Stimulated activated CD8-positive, alpha-beta memory T cell treated with anti-CD3 and anti-CD28 coated beads, Interleukin-12 subunit alpha, Interleukin-12 subunit beta, amount 100 ng/mL, for 24 hours (primary cell): ENCODE data around the gene NHLH1.

ENCODE experiments used
- DNase-seq: peaks from one replicate; pipeline ENCODE4 v3.0.0-alpha.2; 2020; ENCODE audit errors: extremely low read depth

NHLH1 gene

GRCh38 chr1:160358073-160358472 is 8.8 kb upstream of the NHLH1 start:
- no peak for DNase-seq

DNA sequence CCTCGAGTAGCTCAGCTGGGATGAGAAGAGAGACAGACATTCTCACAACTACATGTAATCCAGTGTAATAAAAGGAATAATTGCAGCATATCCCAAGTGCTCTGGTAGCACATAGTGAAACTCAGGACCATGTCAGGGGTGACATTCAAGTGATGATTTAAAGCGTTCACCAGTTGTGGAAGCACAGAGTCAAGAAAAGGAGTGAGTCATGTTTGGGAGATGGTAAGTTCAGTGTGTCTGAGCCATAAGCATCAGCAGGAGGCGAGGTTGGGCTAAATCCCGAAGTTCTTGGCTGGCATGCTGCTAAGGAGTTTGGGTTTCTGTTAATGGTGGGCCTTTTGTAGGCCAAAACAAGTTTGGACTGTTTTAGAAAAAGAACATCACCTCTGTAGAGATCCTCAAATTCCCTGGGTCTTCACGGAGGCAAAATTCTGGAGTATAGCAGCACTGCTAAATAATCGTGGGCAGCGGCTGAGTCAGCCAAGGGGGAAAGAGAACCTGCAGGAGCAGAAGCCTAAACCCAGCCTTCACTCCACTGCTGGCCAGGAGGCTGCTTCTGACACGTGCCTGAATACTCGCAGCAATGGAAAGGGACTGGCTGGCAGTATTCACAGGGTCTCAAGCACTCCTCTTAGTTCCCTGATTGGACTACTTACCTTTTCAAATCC is 7.2 kb upstream of the NHLH1 start:
- no peak for DNase-seq

GRCh38 chr1:160360227-160360695 is 6.6 kb upstream of the NHLH1 start:
- DNase-seq, result no peak

DNA sequence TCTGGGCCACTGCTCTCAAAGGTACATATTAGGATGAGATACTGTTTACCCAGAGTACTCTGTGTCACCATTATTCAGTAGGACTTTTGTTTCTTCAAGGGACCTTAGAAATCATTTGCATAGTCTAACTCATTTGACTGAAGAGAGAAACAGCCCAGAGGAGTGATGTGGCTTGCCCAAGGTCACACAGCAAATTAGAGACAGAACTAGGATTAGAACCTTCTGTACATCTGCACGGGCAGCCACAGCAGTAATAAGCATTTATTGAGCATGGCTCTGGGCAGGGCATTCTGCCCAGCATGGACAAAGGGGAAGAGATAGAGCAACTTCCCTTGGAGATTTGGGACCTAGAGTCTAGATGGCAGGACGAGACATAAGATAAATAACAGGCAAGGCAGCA is 5.7 kb upstream of the NHLH1 start:
- DNase-seq, result no peak

GRCh38 chr1:160361814-160362167 is 5.1 kb upstream of the NHLH1 start:
- no peak for DNase-seq

GRCh38 chr1:160362168-160362957 is 4.5 kb upstream of the NHLH1 start:
- DNase-seq, result no peak

- DNase-seq, result no peak
These were observed 3.9 kb upstream of the NHLH1 start for GRCh38 chr1:160363010-160363409.

- DNase-seq, result no peak
These were observed 2.7 kb upstream of the NHLH1 start for GRCh38 chr1:160363951-160364735.

DNA sequence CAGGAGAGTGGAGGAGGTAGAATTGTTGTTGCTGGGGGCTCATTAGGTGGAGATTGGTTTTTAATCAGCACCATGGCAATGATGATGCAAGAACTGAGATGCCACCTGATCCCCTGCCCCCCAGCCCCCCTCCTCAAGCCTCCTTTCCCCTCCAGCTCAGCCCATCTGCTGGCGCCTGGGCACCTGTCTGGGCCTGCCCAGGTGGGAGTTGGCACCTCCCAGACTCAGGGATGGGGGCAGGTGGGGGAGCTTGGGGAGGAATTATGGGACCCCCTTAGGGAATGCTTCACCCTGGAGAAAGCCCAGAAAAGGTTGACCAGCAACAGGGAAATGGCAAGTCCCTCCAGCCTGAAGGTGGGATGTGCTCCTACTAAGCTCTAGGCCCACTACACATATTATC is 1.5 kb upstream of the NHLH1 start:
- DNase-seq, result no peak

GRCh38 chr1:160367516-160367900 is 637 bp downstream of the NHLH1 start:
- no peak for DNase-seq

DNA sequence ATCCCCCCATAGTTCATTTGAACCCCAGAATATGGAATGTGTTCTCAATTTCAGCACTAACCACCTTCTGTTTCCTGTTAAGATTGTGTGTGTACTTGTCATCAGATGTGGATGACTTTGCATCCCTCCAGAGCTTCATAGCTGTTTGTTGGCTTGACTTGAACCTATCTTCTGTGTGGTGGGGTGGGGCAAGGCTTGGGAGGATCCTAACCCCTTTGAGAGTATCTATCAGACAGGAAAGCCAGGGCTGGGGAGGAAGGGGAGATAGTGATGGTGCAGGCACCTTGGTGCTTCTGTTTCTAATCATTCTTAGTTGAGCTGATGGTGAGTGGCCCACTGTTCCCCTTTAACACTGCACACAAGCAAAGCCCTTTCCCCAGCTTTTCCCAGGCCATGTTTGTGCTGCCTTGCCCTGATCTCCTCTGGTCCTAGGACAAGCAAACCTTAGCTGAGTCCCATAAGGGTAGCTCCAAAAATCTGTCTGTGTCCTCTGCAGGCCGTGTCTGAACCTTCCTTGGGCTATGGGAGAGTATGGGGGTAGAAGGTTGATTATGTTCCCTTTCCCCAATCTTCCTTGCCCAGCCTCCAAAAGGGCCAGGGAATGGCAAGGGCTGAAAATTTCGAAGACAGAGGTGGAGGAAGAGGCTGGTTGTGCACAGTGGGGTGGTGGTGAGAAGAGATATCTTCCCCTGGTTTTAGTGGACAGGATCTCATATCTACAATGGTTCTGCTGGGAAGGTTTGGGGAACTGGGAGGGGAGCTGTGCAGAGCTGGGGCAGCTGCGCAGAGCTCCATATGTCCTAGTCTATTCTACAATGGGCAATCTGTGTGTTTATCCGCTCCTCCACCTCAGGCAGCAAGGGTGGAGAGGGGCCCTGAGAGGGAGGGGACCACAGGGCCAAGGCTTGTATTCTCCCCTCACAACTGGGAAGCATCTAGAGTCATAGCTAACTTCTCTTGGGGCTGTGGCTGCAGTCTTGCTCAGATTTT is 1.4 kb downstream of the NHLH1 start:
- DNase-seq, result no peak

DNA sequence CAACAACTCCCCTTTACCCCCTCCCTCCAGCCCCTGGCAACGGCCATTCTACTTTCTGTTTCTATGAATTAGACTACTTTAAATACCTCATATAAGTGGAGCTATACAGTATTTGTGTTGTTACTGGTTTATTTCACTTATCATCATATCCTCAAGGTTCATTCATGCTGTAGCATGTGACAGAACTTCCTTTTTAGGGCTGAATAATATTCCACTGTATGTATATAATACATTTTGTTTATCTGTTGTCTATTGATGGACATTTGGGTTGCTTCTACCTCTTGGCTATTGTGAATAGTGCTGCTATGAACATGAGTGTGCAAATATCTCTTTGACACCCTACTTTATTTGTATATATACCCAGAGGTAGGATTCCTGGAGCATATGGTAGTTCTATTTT is 2.2 kb downstream of the NHLH1 start:
- no peak for DNase-seq

- no peak for DNase-seq
These were observed 3.9 kb downstream of the NHLH1 start for GRCh38 chr1:160370561-160371345.

DNA sequence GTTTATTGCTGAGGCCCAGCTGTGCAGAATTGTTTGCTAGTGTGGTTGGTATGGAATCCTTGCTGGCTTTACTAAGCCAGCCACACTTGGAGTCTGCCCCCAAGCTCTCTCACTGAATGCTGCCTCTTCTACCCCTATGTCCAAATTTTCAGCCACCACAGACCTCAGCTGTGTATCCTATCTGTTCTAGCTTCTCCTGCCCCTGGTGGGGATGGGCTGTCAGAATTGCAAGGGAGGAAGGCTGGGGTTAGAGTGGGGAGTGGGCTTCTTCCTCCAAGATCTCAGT is 4.4 kb downstream of the NHLH1 start:
- no peak for DNase-seq

- no peak for DNase-seq
These were observed 4.9 kb downstream of the NHLH1 start for GRCh38 chr1:160371756-160372155.

GRCh38 chr1:160373696-160374095 is 6.8 kb downstream of the NHLH1 start:
- DNase-seq, result no peak

DNA sequence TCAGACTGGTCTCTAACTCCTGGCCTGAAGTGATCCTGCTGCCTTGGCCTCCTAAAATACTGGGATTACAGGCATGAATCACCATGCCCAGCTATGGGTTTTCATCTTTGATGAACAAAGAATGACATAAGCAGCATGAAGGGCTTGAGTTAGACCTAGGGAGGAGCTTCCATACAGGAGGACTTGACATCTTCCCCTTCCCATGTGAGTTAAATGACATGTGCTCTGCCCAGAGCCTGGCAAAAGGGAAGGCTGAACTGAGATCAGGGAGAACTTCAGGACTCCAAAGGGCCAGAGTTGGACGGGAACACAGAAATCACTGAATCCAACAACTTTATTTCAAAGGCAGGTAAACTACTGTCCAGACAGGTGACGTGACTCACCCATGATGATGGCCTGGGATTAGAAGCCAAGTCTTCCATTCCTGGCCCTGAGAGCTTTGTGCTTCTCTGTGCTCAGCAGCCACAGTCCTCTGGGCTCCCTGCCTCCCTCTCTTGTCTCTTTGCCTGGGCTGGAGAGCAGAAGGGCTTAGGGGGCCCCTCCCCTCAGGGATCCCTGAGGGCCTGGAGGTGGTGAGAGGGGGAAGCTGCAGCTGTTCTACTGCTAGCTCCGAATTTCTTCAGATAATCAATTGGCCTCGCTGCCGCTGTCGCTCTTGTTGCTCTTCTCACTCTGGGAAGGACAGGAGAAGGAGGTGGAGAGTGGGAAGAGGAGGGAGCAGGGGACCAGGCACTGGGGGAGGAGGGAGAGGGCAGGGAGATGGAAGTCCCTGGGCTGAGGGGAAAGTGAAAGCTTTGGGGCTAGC is 7.6 kb downstream of the NHLH1 start:
- no peak for DNase-seq

DNA sequence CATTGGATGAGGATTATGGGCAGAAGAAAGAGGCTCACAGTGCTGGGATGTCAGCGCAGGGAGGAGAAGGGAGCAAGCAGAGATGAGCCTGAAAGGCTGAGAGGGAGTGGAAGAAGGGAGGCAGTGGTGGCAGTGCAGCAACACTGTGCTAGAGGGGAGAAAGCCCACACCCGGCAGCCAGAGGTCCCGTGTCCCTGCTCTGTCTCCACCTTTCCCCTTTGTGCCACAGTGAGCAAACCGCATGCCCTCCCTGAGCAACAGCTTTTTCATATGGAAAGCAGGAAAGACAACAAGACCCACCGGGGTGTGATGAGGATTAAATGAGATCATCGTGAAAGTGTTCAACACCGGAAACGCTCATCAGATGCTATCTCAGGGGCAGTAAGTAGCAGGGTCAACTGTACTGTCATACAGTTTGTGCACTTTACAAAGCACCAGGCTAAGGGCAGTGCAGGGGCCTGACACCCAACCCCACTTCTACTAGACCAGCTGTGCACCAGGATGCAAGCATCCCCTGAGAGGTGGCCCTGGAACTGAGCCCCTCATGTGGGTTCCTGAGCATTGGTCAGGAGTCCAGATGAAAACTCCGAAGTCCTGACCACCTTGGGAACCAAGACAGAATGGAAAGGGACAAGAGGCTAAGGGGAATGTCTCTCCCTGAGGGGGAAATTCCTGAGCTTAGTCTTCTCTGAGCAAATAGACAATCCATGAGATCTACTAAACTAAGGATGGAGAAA is 9.1 kb downstream of the NHLH1 start:
- DNase-seq, result no peak

DNA sequence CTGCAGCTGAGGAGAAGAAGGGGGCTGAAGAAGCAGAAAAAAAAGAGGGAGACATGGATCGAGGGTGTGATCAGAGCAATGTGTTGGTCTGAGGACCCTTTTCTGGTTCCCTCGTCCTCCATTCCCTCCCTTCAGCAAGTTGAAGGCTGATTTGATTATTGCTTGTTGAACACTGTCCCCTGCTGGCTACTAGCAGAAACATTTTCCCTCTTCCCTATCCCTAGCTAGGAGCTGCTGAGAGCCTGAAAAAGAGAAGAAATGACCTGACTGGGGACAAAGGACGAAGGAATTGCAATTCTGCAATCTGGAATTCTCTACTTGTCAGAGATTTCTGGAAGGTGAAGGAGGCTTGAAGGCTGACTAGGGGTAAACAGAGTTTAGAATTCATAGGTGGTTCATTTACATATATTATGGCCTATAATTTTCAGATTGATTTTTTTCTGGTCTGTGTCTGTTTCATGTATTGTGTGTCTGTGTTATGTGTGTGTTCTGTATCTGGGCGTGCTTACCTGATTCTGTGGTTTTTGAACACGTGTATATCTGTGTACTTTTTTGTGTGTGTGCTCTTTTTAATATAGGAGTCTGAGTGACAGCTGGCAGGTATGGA is 9.8 kb downstream of the NHLH1 start:
- no peak for DNase-seq
